ENCODE results near the gene DAPK2.

Gene DAPK2

GRCh38 chr15:63981596-63982320 lies 64.5 kb downstream of the DAPK2 start:
- TF ChIP-seq, protein P1, sequence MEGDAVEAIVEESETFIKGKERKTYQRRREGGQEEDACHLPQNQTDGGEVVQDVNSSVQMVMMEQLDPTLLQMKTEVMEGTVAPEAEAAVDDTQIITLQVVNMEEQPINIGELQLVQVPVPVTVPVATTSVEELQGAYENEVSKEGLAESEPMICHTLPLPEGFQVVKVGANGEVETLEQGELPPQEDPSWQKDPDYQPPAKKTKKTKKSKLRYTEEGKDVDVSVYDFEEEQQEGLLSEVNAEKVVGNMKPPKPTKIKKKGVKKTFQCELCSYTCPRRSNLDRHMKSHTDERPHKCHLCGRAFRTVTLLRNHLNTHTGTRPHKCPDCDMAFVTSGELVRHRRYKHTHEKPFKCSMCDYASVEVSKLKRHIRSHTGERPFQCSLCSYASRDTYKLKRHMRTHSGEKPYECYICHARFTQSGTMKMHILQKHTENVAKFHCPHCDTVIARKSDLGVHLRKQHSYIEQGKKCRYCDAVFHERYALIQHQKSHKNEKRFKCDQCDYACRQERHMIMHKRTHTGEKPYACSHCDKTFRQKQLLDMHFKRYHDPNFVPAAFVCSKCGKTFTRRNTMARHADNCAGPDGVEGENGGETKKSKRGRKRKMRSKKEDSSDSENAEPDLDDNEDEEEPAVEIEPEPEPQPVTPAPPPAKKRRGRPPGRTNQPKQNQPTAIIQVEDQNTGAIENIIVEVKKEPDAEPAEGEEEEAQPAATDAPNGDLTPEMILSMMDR (IDR thresholded peaks at IDR 0.05): no peak
- TF ChIP-seq ZFX (IDR thresholded peaks at IDR 0.05; ENCODE audit: borderline replicate concordance): no peak
- H3K27ac ChIP-seq: no peak overlapping the region

DNA sequence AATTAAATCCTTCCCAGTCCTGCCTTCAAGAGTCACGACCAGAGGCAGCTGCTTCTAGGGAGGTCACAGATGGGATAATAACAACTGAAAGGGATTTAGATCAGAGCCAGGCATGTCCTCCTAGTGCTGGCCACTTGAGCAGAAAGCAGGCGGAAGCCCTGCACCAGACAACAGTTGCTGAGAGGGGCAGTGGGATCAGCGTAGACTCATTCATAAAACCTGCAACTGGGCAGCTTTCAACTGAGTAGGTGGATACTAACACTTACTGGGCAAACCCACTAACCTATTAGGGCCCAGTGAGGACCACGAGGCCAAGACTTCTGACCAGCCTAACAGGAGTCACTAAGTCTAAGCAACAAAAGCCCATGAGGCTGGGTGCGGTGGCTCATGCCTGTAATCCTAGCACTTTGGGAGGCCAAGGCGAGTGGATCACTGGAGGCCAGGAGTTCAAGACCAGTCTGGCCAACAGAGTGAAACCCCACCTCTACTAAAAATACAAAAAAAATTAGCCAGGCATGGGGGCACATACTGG lies 67.0 kb downstream of the DAPK2 start:
- no peak overlapping the region for H3K27ac ChIP-seq
- TF ChIP-seq, protein P1 (IDR thresholded peaks at IDR 0.05): no peak
- no peak for TF ChIP-seq ZFX (IDR thresholded peaks at IDR 0.05; ENCODE audit: borderline replicate concordance)

- no peak overlapping the region for H3K27ac ChIP-seq
- TF ChIP-seq, protein P1 (IDR thresholded peaks at IDR 0.05): no peak
- no peak for TF ChIP-seq ZFX (IDR thresholded peaks at IDR 0.05; ENCODE audit: borderline replicate concordance)
Observed at GRCh38 chr15:63978511-63979261, 67.6 kb downstream of the DAPK2 start.

GRCh38 chr15:63977119-63977518 lies 69.2 kb downstream of the DAPK2 start:
- TF ChIP-seq ZFX (IDR thresholded peaks at IDR 0.05; ENCODE audit: borderline replicate concordance): no peak
- H3K27ac ChIP-seq: no peak overlapping the region

GRCh38 chr15:63974021-63974420 lies 72.3 kb downstream of the DAPK2 start:
- no peak overlapping the region for H3K27ac ChIP-seq
- TF ChIP-seq, protein P1 (IDR thresholded peaks at IDR 0.05): no peak
- no peak for TF ChIP-seq ZFX (IDR thresholded peaks at IDR 0.05; ENCODE audit: borderline replicate concordance)

GRCh38 chr15:63973212-63974009 lies 72.9 kb downstream of the DAPK2 start:
- H3K27ac ChIP-seq: no peak overlapping the region
- no peak for TF ChIP-seq ZFX (IDR thresholded peaks at IDR 0.05; ENCODE audit: borderline replicate concordance)
- TF ChIP-seq, protein P1 (IDR thresholded peaks at IDR 0.05): no peak

- no peak overlapping the region for H3K27ac ChIP-seq
- TF ChIP-seq, protein P1 (IDR thresholded peaks at IDR 0.05): no peak
- TF ChIP-seq ZFX (IDR thresholded peaks at IDR 0.05; ENCODE audit: borderline replicate concordance): no peak
Observed at GRCh38 chr15:63972801-63973200, 73.5 kb downstream of the DAPK2 start.

Data from 22Rv1 (cell line).